SH-SY5Y (cell line): Measurements from ENCODE around the gene CHD6.

ENCODE experiments used
- GATA2 ChIP-seq: IDR thresholded peaks from 2 replicates; pipeline ENCODE4 v1.6.1; 2011; ENCODE audit warnings: mild to moderate bottlenecking, low read depth, low read length
- GATA3 ChIP-seq: IDR thresholded peaks from 2 replicates; pipeline ENCODE4 v1.6.1; 2011; ENCODE audit warnings: low read depth, mild to moderate bottlenecking, low read length, moderate library complexity

DNA sequence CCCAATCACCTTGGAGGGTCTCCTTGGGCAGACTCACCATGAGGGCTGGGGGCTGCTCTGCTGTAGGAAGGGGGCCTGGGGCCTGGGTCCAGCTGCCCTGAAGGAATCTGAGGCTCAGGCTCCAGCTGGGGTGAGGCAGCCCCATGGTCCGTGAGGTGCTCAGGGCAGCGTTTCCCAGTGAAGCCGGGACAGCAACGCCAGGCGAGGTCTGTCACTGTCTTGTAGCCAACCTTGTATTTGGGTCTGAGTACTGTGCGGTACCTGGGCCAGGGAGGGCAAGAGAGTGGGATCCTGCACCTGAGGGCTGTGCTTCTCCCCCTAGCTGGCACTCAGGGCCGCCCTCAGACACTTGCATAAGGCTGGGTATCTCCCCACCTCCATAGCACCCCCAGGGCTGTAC lies 254.6 kb downstream of the CHD6 start:
- no peak for TF ChIP-seq GATA3
- no peak for TF ChIP-seq GATA2
